Activated gamma-delta T cell treated with Interleukin-2 at 50 U/mL for 16 hours (primary cell): ENCODE data around the gene HOXC11.

Experiments used
- DNase-seq: peaks from one replicate; pipeline ENCODE4 v3.0.0-alpha.2; 2020

HOXC11 gene

GRCh38 chr12:53972722-53973235 is at the start of gene HOXC11:
Gene HOXC11, plus strand, starts transcription at chr12:53973126. Its CDS starts 116 bp downstream, at chr12:53973242.
- no peak for DNase-seq

- DNase-seq = no peak
Observed at GRCh38 chr12:53924521-53925405, 48.2 kb upstream of the HOXC11 start.

DNA sequence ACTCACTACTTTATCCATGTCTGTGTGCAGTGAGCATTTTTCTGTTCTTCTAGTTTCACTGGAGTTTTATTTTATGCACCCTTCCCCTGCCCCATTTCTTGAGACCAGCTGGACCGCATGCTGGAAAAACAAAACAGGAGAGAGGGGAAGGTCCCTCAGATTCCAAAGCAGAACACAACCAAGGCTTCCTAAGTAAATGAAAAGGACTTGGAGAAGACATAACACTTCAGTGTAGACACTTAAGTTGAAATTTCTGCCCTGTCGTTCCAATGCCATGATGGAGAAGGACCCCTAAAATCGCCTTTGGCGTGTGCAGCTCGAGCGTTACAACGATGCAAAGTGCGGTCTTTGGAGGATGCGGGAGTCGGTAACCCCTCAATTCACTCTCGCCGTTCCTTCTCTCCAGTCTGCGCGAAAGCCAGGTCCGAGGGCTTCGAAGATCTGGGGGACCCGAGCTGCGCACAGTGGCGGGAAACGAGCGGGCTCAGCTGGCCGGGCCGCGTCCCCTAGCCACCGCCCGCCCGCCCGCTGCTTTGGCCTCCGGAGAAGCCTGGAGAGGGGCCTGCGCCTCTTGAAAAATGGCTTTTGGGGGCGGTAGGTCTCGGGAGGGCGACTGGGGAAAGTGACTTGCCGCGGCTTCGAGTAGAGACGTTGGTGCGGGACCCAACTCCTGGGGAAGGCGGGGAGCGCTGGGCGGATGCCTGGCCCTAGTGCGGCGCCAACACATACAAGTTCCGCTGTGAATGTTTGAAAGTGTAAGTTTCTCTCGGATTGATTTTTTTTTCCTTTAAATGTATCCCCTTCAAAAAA is 45.5 kb upstream of the HOXC11 start:
- no peak for DNase-seq

DNA sequence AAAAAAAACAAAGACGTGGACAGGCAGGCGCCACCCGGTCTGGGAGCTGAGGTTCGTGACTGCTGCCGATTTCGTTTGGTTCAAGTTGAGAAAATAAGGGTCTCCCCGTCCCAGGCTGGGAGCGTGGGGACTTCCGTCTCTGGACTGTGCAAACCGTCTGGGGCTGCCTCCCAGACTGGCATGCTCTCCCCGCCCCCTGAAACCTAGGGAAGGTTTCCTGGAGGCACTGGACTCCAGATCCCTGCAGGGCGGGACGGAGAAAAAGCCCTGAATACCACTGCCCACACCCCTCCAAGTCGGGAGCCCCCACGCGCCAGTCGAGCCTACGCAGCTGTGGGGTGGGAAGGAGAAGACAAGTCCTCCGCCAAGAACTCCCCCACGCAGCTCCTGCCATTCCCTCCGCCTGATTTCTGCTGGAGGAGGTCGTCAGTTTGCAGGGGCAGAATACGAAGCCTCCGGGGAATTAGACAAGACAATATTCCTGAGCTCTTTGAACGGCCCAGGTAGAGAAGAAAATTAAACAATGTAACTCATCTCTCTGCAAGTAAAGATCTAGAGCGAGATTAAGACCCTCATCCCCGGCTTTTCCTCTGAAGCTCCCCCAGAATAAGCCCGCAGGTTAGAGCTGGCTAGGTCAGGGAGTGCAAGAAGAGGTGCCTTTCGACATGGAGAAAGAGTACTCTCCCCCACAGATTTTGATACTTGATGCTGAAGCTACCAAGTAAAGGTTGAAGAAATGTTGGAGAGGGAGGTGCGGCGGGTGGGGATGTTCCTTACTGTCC is 44.7 kb upstream of the HOXC11 start:
- DNase-seq = no peak

DNA sequence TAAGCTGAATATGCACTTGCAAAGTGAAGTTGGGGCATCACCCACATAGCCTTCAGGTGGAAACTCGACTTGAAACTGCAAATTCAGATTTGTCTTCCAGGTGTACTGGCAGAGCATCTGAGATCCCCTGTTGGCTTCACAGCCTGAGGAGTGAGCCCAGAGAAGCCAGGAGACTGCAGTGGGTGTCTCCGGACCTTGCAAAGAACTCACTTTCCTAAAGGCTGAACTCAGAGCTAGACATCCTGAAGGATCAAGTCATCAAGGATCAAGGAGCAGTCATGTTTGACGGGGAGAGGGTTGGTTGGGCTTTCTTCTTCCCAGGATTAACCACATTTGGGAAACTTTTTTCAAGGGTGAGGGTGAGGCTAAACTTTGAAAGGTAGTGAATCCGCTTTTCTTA is 43.4 kb upstream of the HOXC11 start:
- no peak for DNase-seq

GRCh38 chr12:53930591-53931255 is 42.2 kb upstream of the HOXC11 start:
- no peak for DNase-seq

DNA sequence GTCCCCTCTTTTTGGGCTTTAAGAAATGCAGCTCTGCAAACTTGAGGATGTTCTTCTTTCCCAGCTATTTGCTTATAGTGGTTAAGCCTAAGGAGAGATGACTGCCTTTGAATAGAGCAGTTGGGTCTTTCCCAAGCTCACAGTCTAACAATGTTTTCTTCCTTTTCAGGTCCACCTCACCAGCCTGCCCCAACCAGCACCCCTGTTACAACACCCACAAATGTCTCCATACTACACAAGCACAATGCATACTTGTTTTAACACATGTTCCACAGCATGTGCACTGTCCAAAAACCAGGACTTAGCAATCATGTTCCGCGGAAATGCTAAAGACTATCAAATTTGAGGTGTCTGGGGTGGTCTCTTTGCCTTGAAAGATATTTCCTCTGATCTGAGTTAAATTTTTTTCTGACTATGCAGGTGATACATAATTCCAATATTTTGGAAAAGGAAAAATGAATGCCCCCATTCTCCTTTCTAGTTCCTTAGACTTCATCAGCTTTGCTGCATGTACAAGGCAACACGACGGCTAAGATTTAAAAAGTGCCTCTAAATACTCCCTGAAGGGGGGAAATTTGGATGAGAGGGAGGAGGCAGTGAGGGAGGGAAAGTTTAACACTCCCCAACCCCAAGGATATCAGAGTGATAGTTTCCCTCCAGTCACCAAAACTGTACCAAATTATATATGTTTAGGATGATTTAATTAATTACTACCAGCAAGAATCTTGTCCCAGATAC is 40.9 kb upstream of the HOXC11 start:
- no peak for DNase-seq

- DNase-seq = no peak
Observed at GRCh38 chr12:53932915-53933314, 40.0 kb upstream of the HOXC11 start.

DNA sequence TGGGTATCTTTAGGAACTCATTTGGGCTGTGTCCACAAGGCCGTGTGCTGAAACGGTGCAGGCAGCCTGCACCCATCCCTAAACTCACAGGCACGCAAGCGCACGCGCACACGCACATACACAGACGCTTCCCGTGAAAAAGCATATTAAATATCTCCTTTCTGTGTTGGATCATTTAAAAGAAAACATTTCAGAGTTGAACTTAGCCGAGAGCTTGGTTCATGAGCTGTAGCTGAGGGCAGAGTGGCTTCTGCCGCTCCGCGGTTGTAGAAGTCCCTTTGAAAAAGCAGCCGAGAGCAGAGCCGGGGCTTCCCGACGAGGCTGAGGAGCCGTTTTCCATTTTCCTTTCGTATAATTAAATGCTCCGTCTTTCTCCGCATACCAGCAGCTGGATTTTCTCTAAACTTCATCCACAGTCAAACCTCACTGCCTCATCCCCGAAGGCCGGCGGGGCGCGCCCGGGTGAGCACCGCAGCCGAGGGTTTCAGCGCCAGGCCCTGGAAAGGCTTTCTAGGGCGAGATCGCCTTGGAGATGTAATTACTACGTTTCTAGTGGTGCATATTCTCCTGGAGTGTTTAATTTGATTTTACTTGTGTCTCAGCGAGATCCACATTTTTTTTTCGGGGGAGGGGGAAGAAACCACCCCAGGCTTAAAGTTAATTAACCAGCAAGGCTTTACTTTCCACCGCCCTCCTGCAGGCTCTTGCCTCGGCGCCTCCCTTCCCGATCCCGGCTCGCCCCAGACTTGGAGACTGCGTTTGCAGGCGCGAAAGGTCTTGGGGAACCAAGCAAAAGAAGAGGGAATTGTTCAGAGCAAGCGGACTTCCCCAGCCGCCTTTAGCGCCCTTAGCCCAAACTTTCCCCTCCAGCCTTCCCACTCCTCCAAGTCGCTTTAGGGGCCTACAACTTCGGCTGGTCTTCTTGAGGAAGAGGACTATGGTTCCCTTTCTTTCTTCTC is 37.3 kb upstream of the HOXC11 start:
- no peak for DNase-seq

GRCh38 chr12:53937099-53937498 is 35.8 kb upstream of the HOXC11 start:
- no peak for DNase-seq

GRCh38 chr12:53937596-53938325 is 35.2 kb upstream of the HOXC11 start:
- DNase-seq = no peak

DNA sequence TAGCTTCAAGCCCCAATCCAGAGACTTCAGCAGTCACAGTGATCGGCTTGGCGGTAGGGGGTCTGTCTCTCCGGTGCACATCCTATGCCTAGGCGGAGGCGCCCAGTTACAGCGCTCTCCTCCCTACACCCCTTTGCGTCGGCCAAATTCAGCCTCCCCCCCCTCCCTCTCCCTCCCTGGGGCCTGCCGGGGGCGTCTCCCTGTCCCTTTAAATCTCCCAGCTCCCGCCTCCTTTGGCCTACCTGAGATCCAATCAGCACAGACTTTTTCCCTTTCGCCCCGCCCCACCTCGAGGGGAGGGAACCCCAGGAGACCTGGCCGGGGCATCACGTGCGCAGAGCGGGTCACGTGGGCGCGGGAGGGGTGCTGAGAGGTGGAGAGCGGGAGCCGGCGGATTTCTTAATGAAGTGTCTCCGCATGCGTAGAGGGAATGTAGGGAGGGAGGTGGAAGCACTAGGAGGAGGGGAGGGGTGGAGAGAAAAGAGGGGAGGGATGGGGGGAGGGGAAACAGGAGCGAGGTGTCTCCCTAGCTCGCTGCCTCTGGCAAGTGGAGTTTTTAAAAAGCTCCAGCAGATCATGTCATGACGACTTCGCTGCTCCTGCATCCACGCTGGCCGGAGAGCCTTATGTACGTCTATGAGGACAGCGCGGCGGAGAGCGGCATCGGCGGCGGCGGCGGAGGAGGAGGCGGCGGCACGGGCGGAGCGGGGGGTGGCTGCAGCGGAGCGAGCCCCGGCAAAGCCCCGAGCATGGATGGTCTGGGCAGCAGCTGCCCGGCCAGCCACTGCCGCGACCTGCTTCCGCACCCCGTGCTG is 34.4 kb upstream of the HOXC11 start, which contains the start of gene HOXC13:
Gene HOXC13 (plus strand): TSS at position 506 of the 815 bp plus-strand sequence. CDS start 76 bp downstream, at position 582.
- DNase-seq = no peak

GRCh38 chr12:53939141-53940108 is 33.5 kb upstream of the HOXC11 start:
- no peak for DNase-seq

GRCh38 chr12:53940443-53941014 is 32.4 kb upstream of the HOXC11 start:
- DNase-seq = no peak

- no peak for DNase-seq
Observed at GRCh38 chr12:53941187-53941586, 31.7 kb upstream of the HOXC11 start.

- DNase-seq = no peak
Observed at GRCh38 chr12:53941750-53942149, 31.2 kb upstream of the HOXC11 start.

GRCh38 chr12:53942467-53942997 is 30.4 kb upstream of the HOXC11 start:
- no peak for DNase-seq
